SJSA1 (cell line): Measurements from ENCODE around the gene CAMTA1. TPM values are rescaled to one million over a fixed set of nuclear protein-coding genes. Genes with fewer than 3 reads are reported as not detected.
A peak's percentile ranks its signal among the peaks of the same experiment; 100 is the strongest.

Experiments
- DNase-seq, 2 experiments: peaks; one replicate each; pipeline ENCODE4 v3.0.0-alpha.2; 2015 to 2020; ENCODE audit warnings: low spot score in 2 of 2, low read depth in 1 of 2
- H3K27ac ChIP-seq: fragments of 250-450 bp; sonication (Bioruptor Pico); 2 replicates; pipeline ENCODE4 v1.5.1; 2020; ENCODE audit warnings: mild to moderate bottlenecking, moderate library complexity
- H3K27me3 ChIP-seq: fragments of 250-450 bp; sonication (Bioruptor Pico); replicated peaks from 2 replicates; pipeline ENCODE4 v1.5.1; 2020; ENCODE audit warnings: mild to moderate bottlenecking, moderate library complexity
- H3K36me3 ChIP-seq: fragments of 250-450 bp; sonication (Bioruptor Pico); 2 replicates; pipeline ENCODE4 v1.5.1; 2020; ENCODE audit warnings: mild to moderate bottlenecking
- H3K4me1 ChIP-seq: fragments of 250-450 bp; sonication (Bioruptor Pico); replicated peaks from 2 replicates; pipeline ENCODE4 v1.6.1; 2021; ENCODE audit warnings: mild to moderate bottlenecking
- H3K4me3 ChIP-seq: fragments of 250-450 bp; sonication (Bioruptor Pico); 2 replicates; pipeline ENCODE4 v1.5.1; 2020; ENCODE audit warnings: mild to moderate bottlenecking
- H3K9me3 ChIP-seq: fragments of 250-450 bp; sonication (Bioruptor Pico); replicated peaks from 2 replicates; pipeline ENCODE4 v1.5.1; 2020; ENCODE audit warnings: mild to moderate bottlenecking
- total RNA-seq: library from RNA; depleted of rRNA; stranded (reverse); fragments of >200 nt; shearing (Covaris generic); gene quantifications from 2 replicates; pipeline ENCODE4 v1.2.3, GENCODE V29; 2014

Gene CAMTA1
- total RNA-seq, 1 experiment from 2014 or later, result 136 TPM

DNA sequence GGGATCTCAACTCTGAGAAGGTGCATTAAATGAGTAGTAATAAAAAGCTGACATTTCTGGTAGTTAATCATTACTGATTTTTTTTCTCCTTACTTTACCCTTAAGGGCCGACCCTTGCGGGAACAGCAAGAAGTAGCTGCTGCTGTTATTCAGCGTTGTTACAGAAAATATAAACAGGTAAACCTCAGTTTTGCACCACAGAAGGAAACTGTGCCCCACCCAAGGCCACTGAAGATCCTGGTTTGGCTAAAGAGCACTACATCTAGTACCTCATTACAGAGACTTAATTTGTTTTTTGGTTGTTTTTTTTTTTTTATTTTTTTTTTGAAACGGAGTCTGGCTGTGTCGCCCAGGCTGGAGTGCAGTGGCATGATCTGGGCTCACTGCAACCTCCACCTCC is 962.4 kb downstream of the CAMTA1 start:
- Histone ChIP-seq H3K4me3 (no peak overlapping the region), H3K9me3 (no peaks in the 10 kb centered on the region), H3K27ac (no peak overlapping the region), H3K4me1 (0 out of 2 replicates have a peak, but pooled peaks cover 3% of the 10 kb centered on the region), H3K36me3 (no peaks in the 10 kb centered on the region), H3K27me3 (peaks cover 13% of the 10 kb centered on the region)
- no peak for DNase-seq

GRCh38 chr1:7749126-7749525 is 963.9 kb downstream of the CAMTA1 start:
- Histone ChIP-seq H3K27me3 (peaks cover 16% of the 10 kb centered on the region), H3K36me3 (no peaks in the 10 kb centered on the region), H3K27ac (no peak overlapping the region), H3K9me3 (no peaks in the 10 kb centered on the region), H3K4me3 (no peak overlapping the region), H3K4me1 (peaks cover 5% of the 10 kb centered on the region)
- no peak for DNase-seq

GRCh38 chr1:7751174-7751573 is 965.9 kb downstream of the CAMTA1 start:
- Histone ChIP-seq H3K27ac (no peak overlapping the region), H3K4me3 (no peak overlapping the region), H3K36me3 (no peaks in the 10 kb centered on the region), H3K4me1 (peaks cover 7% of the 10 kb centered on the region), H3K9me3 (no peaks in the 10 kb centered on the region), H3K27me3 (peaks cover 16% of the 10 kb centered on the region)
- DNase-seq, result no peak

DNA sequence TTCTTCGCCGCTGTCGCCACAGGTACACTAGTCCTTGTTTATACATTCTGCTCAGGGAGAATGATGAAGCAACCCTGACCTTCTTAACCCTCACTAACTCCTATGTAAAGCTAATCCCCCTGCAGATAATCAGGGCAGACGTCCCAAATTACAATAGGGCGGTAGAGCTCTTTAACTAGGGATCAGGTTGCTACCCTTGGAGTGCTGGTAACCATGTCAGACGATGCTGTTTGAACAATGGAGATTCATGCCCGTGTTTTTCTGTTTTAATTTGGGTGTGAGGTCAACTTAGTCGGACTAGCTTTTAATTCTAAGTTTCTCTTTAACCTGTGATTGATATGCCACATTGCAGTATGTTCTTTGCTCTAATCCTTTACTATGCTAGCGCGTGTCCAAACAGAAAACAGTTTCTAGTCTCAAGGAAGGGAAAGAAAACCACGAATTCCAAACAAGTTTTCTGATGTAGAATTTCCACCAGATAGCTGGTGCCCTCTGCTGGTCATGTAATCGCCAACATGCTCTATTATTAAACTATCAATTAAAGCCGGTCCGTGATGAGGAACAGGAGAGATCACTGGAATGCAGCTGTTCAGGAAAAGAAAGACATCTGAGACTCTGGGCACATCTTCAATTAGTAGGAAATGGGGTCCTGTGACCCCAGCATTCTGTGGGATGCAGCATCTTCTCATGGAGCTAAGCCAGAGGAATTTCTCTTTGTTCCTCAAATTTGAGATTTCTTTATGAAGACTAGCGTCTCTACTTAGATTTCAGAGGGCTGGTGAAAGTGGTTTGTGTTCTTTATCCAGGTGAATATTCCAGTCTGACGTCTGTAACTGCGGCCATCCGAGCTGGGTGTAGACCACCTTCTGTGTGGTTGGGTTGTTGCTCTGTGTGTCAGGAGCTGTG is 967.5 kb downstream of the CAMTA1 start:
- peaks cover 7% of the 10 kb centered on the region for H3K4me1 ChIP-seq
- H3K27me3 ChIP-seq, result peaks cover 14% of the 10 kb centered on the region
- peak overlapping the region; percentile 21 for H3K4me3 ChIP-seq
- H3K9me3 ChIP-seq, result no peaks in the 10 kb centered on the region
- no peaks in the 10 kb centered on the region for H3K36me3 ChIP-seq
- DNase-seq, result peak in 1 of 2 experiments; percentile 55
- H3K27ac ChIP-seq, result no peak overlapping the region

DNA sequence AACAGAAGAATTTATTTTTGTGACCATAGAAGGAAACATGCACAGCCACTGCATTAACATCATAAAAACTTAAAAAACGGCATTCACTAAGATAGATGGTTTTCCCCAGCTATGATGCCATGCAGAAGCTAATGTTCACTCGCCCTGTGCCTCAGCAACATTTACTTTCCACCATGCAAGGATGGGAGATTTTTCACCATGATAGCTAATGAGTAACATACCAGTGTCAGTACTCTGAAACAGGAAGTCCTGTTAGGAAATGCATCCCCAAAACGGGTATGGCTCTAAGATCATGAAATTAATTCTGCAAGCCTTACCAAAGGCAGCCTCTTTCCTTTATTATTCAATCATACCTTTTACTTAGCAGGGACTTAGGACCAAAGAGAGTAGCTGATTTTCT is 968.4 kb downstream of the CAMTA1 start:
- H3K4me3 ChIP-seq, result no peak overlapping the region
- no peak for DNase-seq
- H3K27ac ChIP-seq, result no peak overlapping the region
- peaks cover 7% of the 10 kb centered on the region for H3K4me1 ChIP-seq
- peaks cover 10% of the 10 kb centered on the region for H3K27me3 ChIP-seq
- no peaks in the 10 kb centered on the region for H3K9me3 ChIP-seq
- no peaks in the 10 kb centered on the region for H3K36me3 ChIP-seq

- Histone ChIP-seq H3K4me1 (peaks cover 7% of the 10 kb centered on the region), H3K36me3 (no peaks in the 10 kb centered on the region), H3K27me3 (0 out of 2 replicates have a peak, but pooled peaks cover 7% of the 10 kb centered on the region), H3K27ac (no peak overlapping the region), H3K4me3 (no peak overlapping the region), H3K9me3 (no peaks in the 10 kb centered on the region)
- DNase-seq, result no peak
Observed at GRCh38 chr1:7754234-7754633, 969.0 kb downstream of the CAMTA1 start.

- Histone ChIP-seq H3K36me3 (no peaks in the 10 kb centered on the region), H3K27ac (no peak overlapping the region), H3K27me3 (0 out of 2 replicates have a peak, but pooled peaks cover 7% of the 10 kb centered on the region), H3K4me1 (peaks cover 11% of the 10 kb centered on the region), H3K9me3 (no peaks in the 10 kb centered on the region), H3K4me3 (no peak overlapping the region)
- DNase-seq, result no peak
Observed at GRCh38 chr1:7755448-7755847, 970.2 kb downstream of the CAMTA1 start.

- no peaks in the 10 kb centered on the region for H3K36me3 ChIP-seq
- H3K4me3 ChIP-seq, result no peak overlapping the region
- H3K27me3 ChIP-seq, result peaks cover 9% of the 10 kb centered on the region; the same call in 1 of the 2 replicates
- H3K27ac ChIP-seq, result no peak overlapping the region
- peaks cover 5% of the 10 kb centered on the region for H3K4me1 ChIP-seq
- DNase-seq, result peak in 1 of 2 experiments; percentile 22
- H3K9me3 ChIP-seq, result no peaks in the 10 kb centered on the region
Observed at GRCh38 chr1:7760245-7760644, 975.0 kb downstream of the CAMTA1 start.

DNA sequence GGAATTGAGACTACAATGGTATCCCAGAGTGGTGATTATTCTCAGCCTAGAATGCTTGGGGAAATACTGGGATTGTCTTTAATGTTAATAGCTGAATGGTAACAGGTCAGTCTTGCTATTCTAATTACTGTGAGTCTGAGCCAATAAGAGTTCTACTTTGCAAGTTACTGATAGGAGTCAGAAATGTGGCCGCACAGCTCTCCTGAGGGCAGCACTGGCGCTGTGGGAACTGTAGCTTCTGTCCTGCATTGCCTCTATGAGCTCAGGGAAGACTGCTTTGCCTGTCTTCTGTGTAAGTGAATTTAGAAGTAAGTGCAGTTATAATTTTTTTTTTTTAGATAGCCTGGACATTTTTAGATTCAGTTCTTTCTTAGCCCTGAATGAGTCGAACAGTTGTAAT is 975.8 kb downstream of the CAMTA1 start:
- no peak for DNase-seq
- peaks cover 9% of the 10 kb centered on the region; the same call in 1 of the 2 replicates for H3K27me3 ChIP-seq
- H3K27ac ChIP-seq, result no peak overlapping the region
- peaks cover 5% of the 10 kb centered on the region for H3K4me1 ChIP-seq
- H3K4me3 ChIP-seq, result no peak overlapping the region
- H3K9me3 ChIP-seq, result no peaks in the 10 kb centered on the region
- H3K36me3 ChIP-seq, result no peaks in the 10 kb centered on the region

GRCh38 chr1:7767176-7767575 is 981.9 kb downstream of the CAMTA1 start:
- Histone ChIP-seq H3K27ac (no peak overlapping the region), H3K4me1 (peaks cover 7% of the 10 kb centered on the region), H3K9me3 (no peaks in the 10 kb centered on the region), H3K4me3 (no peak overlapping the region), H3K27me3 (peaks cover 12% of the 10 kb centered on the region; the same call in 1 of the 2 replicates), H3K36me3 (peaks cover 5% of the 10 kb centered on the region)
- DNase-seq, result no peak

- no peak for DNase-seq
- Histone ChIP-seq H3K27me3 (peaks cover 7% of the 10 kb centered on the region; the same call in 1 of the 2 replicates), H3K4me1 (peaks cover 11% of the 10 kb centered on the region), H3K9me3 (no peaks in the 10 kb centered on the region), H3K4me3 (no peak overlapping the region), H3K27ac (no peak overlapping the region), H3K36me3 (peaks cover 15% of the 10 kb centered on the region)
Observed at GRCh38 chr1:7768583-7768982, 983.3 kb downstream of the CAMTA1 start.

DNA sequence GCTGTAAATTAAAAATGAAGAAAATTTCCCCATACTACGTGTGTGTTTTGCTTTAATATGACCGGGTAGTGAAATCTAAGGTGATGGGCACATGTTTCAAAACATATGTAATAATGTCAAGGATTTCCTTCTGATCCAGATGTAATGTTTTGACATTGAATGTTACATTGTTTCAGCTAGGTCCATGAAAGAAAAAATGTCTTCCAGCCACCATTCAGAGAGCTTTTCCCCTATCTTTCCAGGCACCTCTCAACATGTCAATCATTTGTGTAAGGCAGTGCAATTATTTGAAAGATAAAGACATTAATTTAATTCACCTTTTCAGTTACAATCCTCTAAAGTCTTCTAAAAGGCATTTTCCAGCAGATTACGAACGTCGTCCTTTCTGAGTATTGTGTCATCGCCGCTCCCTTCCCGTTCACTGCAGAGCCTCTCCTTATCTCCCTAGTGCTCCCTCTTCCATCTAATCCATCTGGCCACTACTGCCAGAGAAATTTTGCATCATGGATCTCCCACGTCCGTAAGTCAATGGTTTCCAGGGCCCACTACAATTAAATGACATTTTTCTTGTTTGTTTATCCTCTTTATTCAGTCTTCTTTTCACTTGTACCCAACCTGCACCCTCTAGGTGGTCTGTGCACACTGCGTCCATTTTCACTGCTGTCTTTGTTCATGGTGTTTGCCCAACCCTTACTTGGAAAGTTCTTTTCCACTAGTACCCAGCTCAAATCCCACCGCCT is 984.6 kb downstream of the CAMTA1 start:
- Histone ChIP-seq H3K27me3 (peaks cover 3% of the 10 kb centered on the region; the same call in 1 of the 2 replicates), H3K4me1 (peaks cover 11% of the 10 kb centered on the region), H3K36me3 (peaks cover 28% of the 10 kb centered on the region), H3K4me3 (no peak overlapping the region), H3K9me3 (no peaks in the 10 kb centered on the region), H3K27ac (no peak overlapping the region)
- DNase-seq, result no peak

DNA sequence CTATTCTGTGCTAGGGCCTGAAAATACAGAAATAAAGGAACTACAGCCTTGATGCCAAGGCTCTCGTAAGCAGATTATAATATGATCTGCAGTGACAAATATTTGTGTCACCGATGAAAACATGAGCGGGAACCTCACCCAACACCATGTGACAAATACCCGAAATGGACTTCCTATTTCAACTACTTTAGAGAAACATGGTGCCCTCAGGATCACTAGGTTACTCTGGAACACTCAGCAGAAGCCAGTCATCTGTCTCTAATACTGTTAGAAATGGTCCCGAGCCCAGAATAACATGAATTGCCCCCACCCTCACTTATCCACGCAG is 985.4 kb downstream of the CAMTA1 start:
- no peak overlapping the region for H3K27ac ChIP-seq
- DNase-seq, result no peak
- H3K36me3 ChIP-seq, result peaks cover 32% of the 10 kb centered on the region

More for the DNA sequence above, 985.4 kb downstream of the CAMTA1 start:
- Histone ChIP-seq H3K4me3 (peak overlapping the region; percentile 96), H3K9me3 (no peaks in the 10 kb centered on the region), H3K4me1 (peaks cover 11% of the 10 kb centered on the region), H3K27me3 (peaks cover 3% of the 10 kb centered on the region; the same call in 1 of the 2 replicates)
